HG03521 (cell line): Measurements from ENCODE around the gene SPTBN2.

Experiments used
- ATAC-seq: cut with Tn5 transposase; IDR thresholded peaks from one replicate; pipeline ENCODE4 v1.9.1; 2021; ENCODE audit warnings: mild to moderate bottlenecking, moderate library complexity; ENCODE audit not compliant: unreplicated experiment

The SPTBN2 gene

GRCh38 chr11:66686801-66687750 is 41.9 kb downstream of the SPTBN2 start:
- no peak for ATAC-seq

GRCh38 chr11:66686100-66686785 is 42.8 kb downstream of the SPTBN2 start:
- ATAC-seq = no peak

GRCh38 chr11:66685276-66686099 is 43.5 kb downstream of the SPTBN2 start:
- ATAC-seq = no peak

GRCh38 chr11:66684635-66685034 is 44.4 kb downstream of the SPTBN2 start:
- ATAC-seq = no peak

- ATAC-seq = no peak
Measured at GRCh38 chr11:66683877-66684276, 45.1 kb downstream of the SPTBN2 start.

- ATAC-seq = no peak
Measured at GRCh38 chr11:66680966-66681645, 47.9 kb downstream of the SPTBN2 start.

- ATAC-seq = peak; percentile 89
Measured at GRCh38 chr11:66677599-66678375, 51.2 kb downstream of the SPTBN2 start, which contains the start of gene RBM4B. Gene RBM4B, minus strand, starts transcription at chr11:66677887. Its CDS starts 808 bp downstream, at chr11:66677079.

- ATAC-seq = no peak
Measured at GRCh38 chr11:66676931-66677598, 52.0 kb downstream of the SPTBN2 start.

- ATAC-seq = no peak
Measured at GRCh38 chr11:66676282-66676919, 52.6 kb downstream of the SPTBN2 start.

- no peak for ATAC-seq
Measured at GRCh38 chr11:66674964-66675602, 53.9 kb downstream of the SPTBN2 start.

- no peak for ATAC-seq
Measured at GRCh38 chr11:66670816-66671215, 58.2 kb downstream of the SPTBN2 start.

- ATAC-seq = no peak
Measured at GRCh38 chr11:66665369-66665768, 63.6 kb downstream of the SPTBN2 start.

GRCh38 chr11:66663741-66664296 is 65.2 kb downstream of the SPTBN2 start:
- ATAC-seq = no peak

- ATAC-seq = no peak
Measured at GRCh38 chr11:66659763-66660162, 69.3 kb downstream of the SPTBN2 start.

- no peak for ATAC-seq
Measured at GRCh38 chr11:66653123-66653522, 75.9 kb downstream of the SPTBN2 start.

- ATAC-seq = no peak
Measured at GRCh38 chr11:66652651-66653050, 76.4 kb downstream of the SPTBN2 start.

GRCh38 chr11:66651016-66651415 is 78.0 kb downstream of the SPTBN2 start:
- no peak for ATAC-seq

- ATAC-seq = no peak
Measured at GRCh38 chr11:66649903-66650302, 79.1 kb downstream of the SPTBN2 start.
